DOHH2 (cell line): Measurements from ENCODE around the gene TEC.

Experiments
- H3F3A ChIP-seq: fragments of 200-600 bp; sonication (generic), shearing (Covaris generic); 2 replicates; pipeline ENCODE4 v1.6.0; 2016; ENCODE audit warnings: antibody characterized with exemption, mild to moderate bottlenecking; ENCODE audit not compliant: control insufficient read depth, insufficient read depth
- H3K27ac ChIP-seq: fragments of 200-600 bp; sonication (generic); 2 replicates; pipeline ENCODE4 v1.5.1; 2014; ENCODE audit warnings: low read depth, mild to moderate bottlenecking, low read length, moderate library complexity
- H3K27me3 ChIP-seq: fragments of 200-600 bp; sonication (generic); 2 replicates; pipeline ENCODE4 v1.6.1; 2014; ENCODE audit warnings: mild to moderate bottlenecking, low read length, mixed read lengths; ENCODE audit not compliant: control insufficient read depth
- H3K36me3 ChIP-seq: fragments of 200-600 bp; sonication (generic); 2 replicates; pipeline ENCODE4 v1.6.1; 2014; ENCODE audit warnings: mild to moderate bottlenecking, low read length, moderate library complexity, mixed read lengths; ENCODE audit not compliant: control insufficient read depth
- H3K4me1 ChIP-seq: fragments of 200-600 bp; sonication (generic); 2 replicates; pipeline ENCODE4 v1.6.1; 2014; ENCODE audit warnings: mild to moderate bottlenecking, low read length, mixed read lengths; ENCODE audit not compliant: control insufficient read depth
- H3K4me2 ChIP-seq: fragments of 200-600 bp; sonication (generic); 2 replicates; pipeline ENCODE4 v1.6.0; 2014; ENCODE audit warnings: mild to moderate bottlenecking, low read length, moderate library complexity
- H3K4me3 ChIP-seq: fragments of 200-600 bp; sonication (generic); 2 replicates; pipeline ENCODE4 v1.5.1; 2014; ENCODE audit warnings: mild to moderate bottlenecking, low read length, mixed read lengths
- H3K79me2 ChIP-seq: fragments of 200-600 bp; sonication (generic); 2 replicates; pipeline ENCODE4 v1.6.1; 2014; ENCODE audit warnings: mild to moderate bottlenecking, low read length, mixed read lengths; ENCODE audit not compliant: control insufficient read depth
- H3K9me2 ChIP-seq: fragments of 200-600 bp; sonication (generic); replicated peaks from 2 replicates; pipeline ENCODE4 v1.6.1; 2014; ENCODE audit warnings: mild to moderate bottlenecking, low read length, mixed read lengths; ENCODE audit not compliant: control insufficient read depth
- H3K9me3 ChIP-seq: fragments of 200-600 bp; sonication (generic); 2 replicates; pipeline ENCODE4 v1.6.1; 2014; ENCODE audit warnings: antibody characterized with exemption, low read length, mixed read lengths; ENCODE audit not compliant: control insufficient read depth, insufficient read depth
- H4K20me1 ChIP-seq: fragments of 200-600 bp; sonication (generic); 2 replicates; pipeline ENCODE4 v1.6.0; 2014; ENCODE audit warnings: low read depth, mild to moderate bottlenecking, antibody characterized with exemption, low read length, moderate library complexity; ENCODE audit not compliant: control insufficient read depth, insufficient read depth
- CTCF ChIP-seq: fragments of 200-600 bp; sonication (generic); IDR thresholded peaks from one replicate; pipeline ENCODE4 v1.5.1; 2014; ENCODE audit warnings: antibody characterized with exemption, mild to moderate bottlenecking, low read depth, low read length; ENCODE audit not compliant: poor library complexity, severe bottlenecking
- EZH2phosphoT487 ChIP-seq: fragments of 200-600 bp; sonication (generic); IDR thresholded peaks from 2 replicates; pipeline ENCODE4 v1.6.1; 2017; ENCODE audit warnings: borderline replicate concordance, mild to moderate bottlenecking, antibody characterized with exemption, low read length, moderate library complexity, mixed read lengths

The TEC gene

DNA sequence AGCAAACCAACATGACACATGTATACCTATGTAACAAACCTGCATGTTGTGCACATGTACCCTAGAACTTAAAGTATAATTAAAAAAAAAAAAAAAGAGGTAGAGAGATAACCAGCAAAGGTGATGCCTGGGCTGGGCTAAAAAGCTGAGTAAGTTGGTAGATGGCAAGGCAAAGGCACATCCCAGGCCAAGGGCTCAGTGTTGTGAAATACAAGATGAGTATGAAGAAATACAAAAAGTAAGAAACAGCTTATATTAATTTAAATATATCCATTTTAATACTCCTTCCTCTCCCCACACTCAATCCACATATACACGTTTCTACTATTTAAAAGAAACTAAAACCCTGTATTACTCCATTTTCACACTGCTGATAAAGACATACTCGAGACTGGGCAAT is 25.8 kb downstream of the TEC start:
- Histone ChIP-seq H3K4me2 (no peak overlapping the region), H3K4me1 (peaks cover 19% of the 10 kb centered on the region)

GRCh38 chr4:48243429-48243828 is 26.2 kb downstream of the TEC start:
- no peaks in the 10 kb centered on the region for H3F3A ChIP-seq
- no peaks in the 10 kb centered on the region for H3K9me2 ChIP-seq
- no peak overlapping the region for H3K4me2 ChIP-seq
- H3K27ac ChIP-seq = no peak overlapping the region
- peaks cover 19% of the 10 kb centered on the region for H3K4me1 ChIP-seq
- no peaks in the 10 kb centered on the region for H4K20me1 ChIP-seq
- no peaks in the 10 kb centered on the region for H3K27me3 ChIP-seq
- H3K9me3 ChIP-seq = no peaks in the 10 kb centered on the region
- no peaks in the 10 kb centered on the region for H3K36me3 ChIP-seq
- peaks cover 64% of the 10 kb centered on the region for H3K79me2 ChIP-seq
- TF ChIP-seq CTCF (no peak), EZH2phosphoT487 (no peak)
- no peak overlapping the region for H3K4me3 ChIP-seq

More for the DNA sequence above, 25.8 kb downstream of the TEC start:
- H4K20me1 ChIP-seq = no peaks in the 10 kb centered on the region
- H3K27ac ChIP-seq = no peak overlapping the region
- no peaks in the 10 kb centered on the region for H3K27me3 ChIP-seq
- no peaks in the 10 kb centered on the region for H3F3A ChIP-seq
- H3K9me2 ChIP-seq = no peaks in the 10 kb centered on the region
- peaks cover 69% of the 10 kb centered on the region for H3K79me2 ChIP-seq
- TF ChIP-seq EZH2phosphoT487 = no peak
- TF ChIP-seq CTCF = no peak
- H3K9me3 ChIP-seq = no peaks in the 10 kb centered on the region
- H3K4me3 ChIP-seq = no peak overlapping the region
- no peaks in the 10 kb centered on the region for H3K36me3 ChIP-seq

DNA sequence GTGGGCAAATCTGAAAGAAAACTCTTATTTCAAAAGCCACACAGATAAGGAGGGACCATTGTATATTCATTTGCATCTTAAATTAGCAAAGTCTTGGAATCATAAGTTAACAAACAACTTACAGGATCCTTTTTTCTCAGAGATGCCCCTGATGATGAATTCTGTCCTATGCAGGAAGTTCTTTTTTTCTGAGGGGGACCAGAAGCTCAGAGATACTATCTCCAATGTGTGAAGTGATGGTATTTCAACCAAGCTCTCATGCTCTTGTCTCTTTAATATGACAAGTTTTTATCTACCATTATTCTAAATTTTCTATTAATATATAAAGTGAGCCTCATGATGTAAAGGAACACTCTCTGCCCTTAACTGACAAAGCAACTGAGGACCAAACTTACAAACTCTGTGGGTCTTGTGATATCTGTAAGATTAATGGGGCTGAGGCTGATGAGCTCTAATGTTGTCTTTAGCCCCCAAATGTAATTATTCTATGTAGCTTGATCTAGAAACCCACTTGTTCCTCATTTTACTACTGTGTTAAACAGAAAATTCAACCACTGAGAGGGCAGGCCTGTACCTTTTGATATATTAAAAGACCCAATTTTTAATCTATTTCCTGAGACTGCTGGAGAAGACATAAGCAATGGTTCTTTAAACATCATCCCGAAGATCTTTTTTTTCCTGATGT is 27.0 kb downstream of the TEC start:
- Histone ChIP-seq H3K27me3 (no peaks in the 10 kb centered on the region), H3K79me2 (peaks cover 62% of the 10 kb centered on the region), H3K36me3 (no peaks in the 10 kb centered on the region), H3K9me2 (no peaks in the 10 kb centered on the region), H3K9me3 (no peaks in the 10 kb centered on the region), H3K4me3 (no peak overlapping the region), H3K4me1 (peaks cover 22% of the 10 kb centered on the region), H3K4me2 (no peak overlapping the region), H3K27ac (no peak overlapping the region), H3F3A (no peaks in the 10 kb centered on the region), H4K20me1 (no peaks in the 10 kb centered on the region)
- TF ChIP-seq CTCF (no peak), EZH2phosphoT487 (no peak)
